Measurements from ENCODE around the gene MISP. TPM values are rescaled to one million over a fixed set of nuclear protein-coding genes. Genes with fewer than 3 reads are reported as not detected.

The MISP gene
- total RNA-seq, 2 donors from 2014 or later = 0.50 TPM; not detected in 1

Other genes with a start within 250 kb of the MISP start
- gene TPGS1, start 243.6 kb upstream of the MISP start, total RNA-seq = 10 to 100 TPM in 1 of 2 donors, 1 to 10 TPM in 1; 5.9 to 10.2 TPM
- 10 to 100 TPM; 46.3 to 59.6 TPM for gene CDC34, start 219.4 kb upstream of the MISP start, total RNA-seq
- gene GZMM, start 207.1 kb upstream of the MISP start, total RNA-seq = 10 to 100 TPM; 14.1 to 52.7 TPM
- gene BSG, start 178.5 kb upstream of the MISP start, total RNA-seq = 100 to 1,000 TPM; 170 to 194 TPM
- gene HCN2, start 161.2 kb upstream of the MISP start, total RNA-seq = under 1 TPM; 0.41 to 0.58 TPM
- 10 to 100 TPM; 47.0 to 57.7 TPM for gene POLRMT, start 117.6 kb upstream of the MISP start, total RNA-seq
- not detected for gene FGF22, start 111.2 kb upstream of the MISP start, total RNA-seq
- 10 to 100 TPM; 69.6 to 98.7 TPM for gene RNF126, start 87.9 kb upstream of the MISP start, total RNA-seq
- 10 to 100 TPM in 1 of 2 donors, 1 to 10 TPM in 1; 4.1 to 10.1 TPM for gene FSTL3, start 74.7 kb upstream of the MISP start, total RNA-seq
- not detected for gene PRSS57, start 55.7 kb upstream of the MISP start, total RNA-seq
- gene PALM, start 42.2 kb upstream of the MISP start, total RNA-seq = under 1 TPM in 1 of 2 donors, not detected in 1; 0.66 TPM
- gene PTBP1, start 46.3 kb downstream of the MISP start, total RNA-seq = 100 to 1,000 TPM; 485 to 591 TPM
- not detected for gene PLPPR3, start 70.8 kb downstream of the MISP start, total RNA-seq
- gene AZU1, start 76.7 kb downstream of the MISP start, total RNA-seq = not detected
- gene PRTN3, start 89.9 kb downstream of the MISP start, total RNA-seq = not detected
- not detected for gene ELANE, start 101.2 kb downstream of the MISP start, total RNA-seq
- 1 to 10 TPM in 1 of 2 donors, not detected in 1; 4.9 TPM for gene CFD, start 108.6 kb downstream of the MISP start, total RNA-seq
- 10 to 100 TPM; 42.0 to 61.8 TPM for gene MED16, start 142.1 kb downstream of the MISP start, total RNA-seq
- gene RNU6-9, start 142.4 kb downstream of the MISP start, total RNA-seq = not detected
- 100 to 1,000 TPM in 1 of 2 donors, 10 to 100 TPM in 1; 98.3 to 102 TPM for gene R3HDM4, start 162.1 kb downstream of the MISP start, total RNA-seq
- 10 to 100 TPM; 10.9 to 32.4 TPM for gene KISS1R, start 166.2 kb downstream of the MISP start, total RNA-seq
- 10 to 100 TPM; 22.4 to 35.7 TPM for gene ARID3A, start 174.9 kb downstream of the MISP start, total RNA-seq
- 10 to 100 TPM; 55.5 to 83.8 TPM for gene WDR18, start 233.2 kb downstream of the MISP start, total RNA-seq
- under 1 TPM; 0.07 to 0.19 TPM for gene GRIN3B, start 249.3 kb downstream of the MISP start, total RNA-seq